HPDE6-E6E7 (cell line): ENCODE measurements around the gene ABHD17A.
"Not testable (repeated sequence)": the region's sequence is repeated elsewhere in the genome, so short reads cannot be mapped to it uniquely, and the experiment has no call there.

ENCODE experiments used
- DNase-seq: peaks from one replicate; pipeline ENCODE4 v3.0.0; 2011; ENCODE audit warnings: missing footprints; ENCODE audit errors: extremely low spot score

Gene ABHD17A

GRCh38 chr19:1881393-1882088 is 3.8 kb downstream of the ABHD17A start:
- not testable (repeated sequence) for DNase-seq

- no peak for DNase-seq
Observed at GRCh38 chr19:1880611-1881392, 4.5 kb downstream of the ABHD17A start.

- DNase-seq, result not testable (repeated sequence)
Observed at GRCh38 chr19:1879982-1880381, 5.3 kb downstream of the ABHD17A start.

- not testable (repeated sequence) for DNase-seq
Observed at GRCh38 chr19:1878583-1878982, 6.7 kb downstream of the ABHD17A start.

- DNase-seq, result not testable (repeated sequence)
Observed at GRCh38 chr19:1877280-1877660, 8.0 kb downstream of the ABHD17A start.

- DNase-seq, result not testable (repeated sequence)
Observed at GRCh38 chr19:1876496-1877279, 8.6 kb downstream of the ABHD17A start.

GRCh38 chr19:1875646-1876495 is 9.4 kb downstream of the ABHD17A start:
- DNase-seq, result no peak

GRCh38 chr19:1875265-1875645 is 10.0 kb downstream of the ABHD17A start:
- not testable (repeated sequence) for DNase-seq

- no peak for DNase-seq
Observed at GRCh38 chr19:1874554-1875185, 10.6 kb downstream of the ABHD17A start.

GRCh38 chr19:1873524-1874473 is 11.5 kb downstream of the ABHD17A start:
- DNase-seq, result no peak

GRCh38 chr19:1872807-1873523 is 12.3 kb downstream of the ABHD17A start:
- DNase-seq, result no peak

- DNase-seq, result no peak
Observed at GRCh38 chr19:1871630-1872029, 13.7 kb downstream of the ABHD17A start.

- no peak for DNase-seq
Observed at GRCh38 chr19:1871140-1871597, 14.1 kb downstream of the ABHD17A start.

- DNase-seq, result no peak
Observed at GRCh38 chr19:1868971-1869370, 16.3 kb downstream of the ABHD17A start.

- DNase-seq, result no peak
Observed at GRCh38 chr19:1867349-1867724, 18.0 kb downstream of the ABHD17A start.

- no peak for DNase-seq
Observed at GRCh38 chr19:1866693-1867348, 18.5 kb downstream of the ABHD17A start.

- DNase-seq, result no peak
Observed at GRCh38 chr19:1865172-1866010, 19.9 kb downstream of the ABHD17A start.
